H1 (cell line): Measurements from ENCODE around the gene CDH7. TPM values are rescaled to one million over a fixed set of nuclear protein-coding genes. Genes with fewer than 3 reads are reported as not detected.

Source experiments
- CTCF ChIA-PET: fragments of 300-600 bp; sonication (Branson Sonifier 250); formaldehyde crosslinking; loops from one replicate; lab custom pipeline; 2021; ENCODE audit not compliant: partially characterized antibody; lab: Charles Lee
- POLR2A ChIA-PET: fragments of 300-600 bp; sonication (Branson Sonifier 250); formaldehyde crosslinking; loops from one replicate; lab custom pipeline; 2021; ENCODE audit warnings: inconsistent platforms; ENCODE audit not compliant: partially characterized antibody; lab: Charles Lee
- DNase-seq, 2 experiments: peaks; one replicate each; pipeline versions ENCODE4 v3.0.0 to v3.0.0-alpha.2; 2010 to 2022; ENCODE audit warnings: low spot score in 2 of 2, low read depth in 1 of 2, mixed read lengths in 1 of 2
- FAIRE-seq: peaks from 2 replicates; lab custom pipeline; 2011; peaks lifted over from hg19 to GRCh38; lab: Jason Lieb, UNC
- H2AFZ ChIP-seq: 2 replicates; pipeline ENCODE4 v1.8.1; 2012; ENCODE audit warnings: low read length, inconsistent platforms
- H2AK5ac ChIP-seq: 2 replicates; pipeline ENCODE4 v1.6.1; 2013; ENCODE audit warnings: low read depth, low read length
- H2BK120ac ChIP-seq: replicated peaks from 2 replicates; pipeline ENCODE3; 2013; ENCODE audit warnings: low read depth, low read length, inconsistent platforms
- H2BK12ac ChIP-seq: 2 replicates; pipeline ENCODE4 v1.6.1; 2013; ENCODE audit warnings: low read depth, low read length
- H2BK15ac ChIP-seq: 2 replicates; pipeline ENCODE4 v1.6.1; 2013; ENCODE audit warnings: low read length
- H2BK20ac ChIP-seq: 2 replicates; pipeline ENCODE4 v1.6.1; 2013; ENCODE audit warnings: low read length
- H2BK5ac ChIP-seq: 2 replicates; pipeline ENCODE4 v1.6.1; 2013; ENCODE audit warnings: low read depth, low read length
- H3K14ac ChIP-seq: 2 replicates; pipeline ENCODE4 v1.6.1; 2013; ENCODE audit warnings: inconsistent platforms; ENCODE audit not compliant: insufficient read length
- H3K18ac ChIP-seq: 2 replicates; pipeline ENCODE4 v1.6.1; 2013; ENCODE audit warnings: low read length; ENCODE audit errors: extremely low read depth
- H3K23ac ChIP-seq: 2 replicates; pipeline ENCODE4 v1.6.1; 2013; ENCODE audit warnings: inconsistent platforms; ENCODE audit not compliant: insufficient read length
- H3K23me2 ChIP-seq: 2 replicates; pipeline ENCODE4 v1.6.1; 2013; ENCODE audit warnings: low read depth, low read length
- H3K27ac ChIP-seq: 2 replicates; pipeline ENCODE4 v1.6.1; 2011; ENCODE audit warnings: low read depth, low read length, inconsistent platforms
- H3K27me3 ChIP-seq, 4 experiments: replicated peaks in 1 of 4; 1 replicate in 1 of 4; 2 replicates in 3 of 4; pipeline versions ENCODE4 v1.6.1 to v1.8.1; 2011 to 2013; ENCODE audit warnings: low read length in 3 of 4, mild to moderate bottlenecking in 3 of 4, inconsistent platforms in 2 of 4, mixed read lengths in 2 of 4, moderate library complexity in 1 of 4; ENCODE audit not compliant: control insufficient read depth in 3 of 4, insufficient read depth in 3 of 4; ENCODE audit errors: extremely low read depth in 1 of 4
- H3K36me3 ChIP-seq, 4 experiments: 2 replicates each; pipeline versions ENCODE4 v1.6.1 to v1.8.1; 2011 to 2013; ENCODE audit warnings: mild to moderate bottlenecking in 4 of 4, low read length in 3 of 4, moderate library complexity in 2 of 4, control low read depth in 1 of 4, inconsistent platforms in 1 of 4; ENCODE audit not compliant: insufficient read depth in 4 of 4, control insufficient read depth in 2 of 4
- H3K4ac ChIP-seq: replicated peaks from 2 replicates; pipeline ENCODE3; 2013; ENCODE audit warnings: low read length, low read depth, mixed read lengths, inconsistent platforms; ENCODE audit not compliant: insufficient read length
- H3K4me1 ChIP-seq, 4 experiments: replicated peaks in 1 of 4; 1 replicate in 1 of 4; 2 replicates in 3 of 4; pipeline versions ENCODE4 v1.6.1 to v1.8.1; 2011 to 2013; ENCODE audit warnings: low read length in 3 of 4, inconsistent platforms in 2 of 4, mixed read lengths in 1 of 4; ENCODE audit not compliant: insufficient read depth in 4 of 4, control insufficient read depth in 3 of 4
- H3K4me2 ChIP-seq, 2 experiments: 2 replicates each; pipeline versions ENCODE4 v1.6.1 to v1.8.1; 2011 to 2013; ENCODE audit warnings: low read depth in 2 of 2, low read length in 2 of 2, control low read depth in 1 of 2, inconsistent platforms in 1 of 2, mild to moderate bottlenecking in 1 of 2; ENCODE audit not compliant: insufficient read depth in 1 of 2
- H3K4me3 ChIP-seq, 4 experiments: fragments of 200-600, 300-600 bp in 1 of 4; sonication (generic), shearing (Covaris generic), sonication (Bioruptor Twin) in 1 of 4; 2 replicates each; pipeline versions ENCODE4 v1.5.1 to v1.8.1; 2011 to 2016; ENCODE audit warnings: low read length in 4 of 4, low read depth in 3 of 4, control low read depth in 2 of 4, inconsistent platforms in 2 of 4, mild to moderate bottlenecking in 2 of 4, mixed read lengths in 1 of 4, moderate library complexity in 1 of 4; ENCODE audit not compliant: insufficient read depth in 2 of 4; ENCODE audit errors: extremely low read depth in 1 of 4
- H3K56ac ChIP-seq: replicated peaks from 2 replicates; pipeline ENCODE3; 2013; ENCODE audit warnings: low read depth, mild to moderate bottlenecking, mixed read lengths, low read length, inconsistent platforms; ENCODE audit not compliant: insufficient read length
- H3K79me1 ChIP-seq: 2 replicates; pipeline ENCODE4 v1.6.1; 2013; ENCODE audit warnings: low read depth, low read length, control low read depth
- H3K79me2 ChIP-seq, 2 experiments: 2 replicates each; pipeline versions ENCODE4 v1.6.1 to v1.8.1; 2012 to 2013; ENCODE audit warnings: low read length in 2 of 2, mild to moderate bottlenecking in 2 of 2, inconsistent platforms in 1 of 2; ENCODE audit not compliant: insufficient read depth in 2 of 2, control insufficient read depth in 1 of 2
- H3K9ac ChIP-seq, 4 experiments: replicated peaks in 1 of 4; 1 replicate in 1 of 4; 2 replicates in 3 of 4; pipeline versions ENCODE4 v1.6.1 to v1.8.1; 2011 to 2013; ENCODE audit warnings: low read depth in 3 of 4, low read length in 3 of 4, control low read depth in 2 of 4, mild to moderate bottlenecking in 2 of 4, moderate library complexity in 2 of 4, inconsistent platforms in 1 of 4; ENCODE audit errors: extremely low read depth in 1 of 4
- H3K9me3 ChIP-seq, 2 experiments: 2 replicates each; pipeline versions ENCODE4 v1.6.1 to v1.8.1; 2012 to 2013; ENCODE audit warnings: mild to moderate bottlenecking in 2 of 2, moderate library complexity in 2 of 2, control low read depth in 1 of 2, inconsistent platforms in 1 of 2, low read depth in 1 of 2, low read length in 1 of 2, mixed read lengths in 1 of 2; ENCODE audit not compliant: insufficient read depth in 2 of 2
- H4K20me1 ChIP-seq, 2 experiments: replicated peaks in 1 of 2; 2 replicates each; pipeline versions ENCODE3 to v1.8.1; 2011 to 2013; ENCODE audit warnings: inconsistent platforms in 2 of 2, low read length in 2 of 2, mild to moderate bottlenecking in 1 of 2; ENCODE audit not compliant: insufficient read depth in 2 of 2, control insufficient read depth in 1 of 2
- H4K5ac ChIP-seq: 2 replicates; pipeline ENCODE4 v1.6.1; 2013; ENCODE audit warnings: low read length, low read depth, mixed read lengths, inconsistent platforms; ENCODE audit not compliant: insufficient read length
- H4K8ac ChIP-seq: 2 replicates; pipeline ENCODE4 v1.8.0; 2013; ENCODE audit warnings: mild to moderate bottlenecking, moderate library complexity, low read length, inconsistent platforms; ENCODE audit not compliant: insufficient read depth; ENCODE audit errors: extremely low read depth
- H4K91ac ChIP-seq: replicated peaks from 2 replicates; pipeline ENCODE3; 2013; ENCODE audit warnings: low read length, mixed read lengths, inconsistent platforms; ENCODE audit not compliant: insufficient read length
- ASH2L ChIP-seq: fragments of 200-600, 300-600 bp; sonication (generic); IDR thresholded peaks from one replicate; pipeline ENCODE4 v1.7.1; 2017; ENCODE audit warnings: low read length
- ATF3 ChIP-seq: IDR thresholded peaks from 2 replicates; pipeline ENCODE4 v1.6.1; 2011; ENCODE audit warnings: low read depth, mild to moderate bottlenecking, low read length; ENCODE audit not compliant: insufficient read depth
- CREB1 ChIP-seq: IDR thresholded peaks from 2 replicates; pipeline ENCODE4 v1.6.1; 2012; ENCODE audit warnings: inconsistent platforms
- CTBP2 ChIP-seq: IDR thresholded peaks from 2 replicates; pipeline ENCODE4 v1.7.0; 2011; ENCODE audit warnings: borderline replicate concordance, mild to moderate bottlenecking, moderate library complexity, mixed read lengths, low read length; ENCODE audit not compliant: insufficient read depth, insufficient read length
- CTCF ChIP-seq, 3 experiments: IDR thresholded peaks; 1 replicate in 2 of 3; 2 replicates in 1 of 3; pipeline versions ENCODE4 v1.5.1 to v1.6.1; 2011; ENCODE audit warnings: low read length in 3 of 3, mild to moderate bottlenecking in 3 of 3, inconsistent platforms in 2 of 3, low read depth in 1 of 3, moderate library complexity in 1 of 3; ENCODE audit not compliant: insufficient read depth in 1 of 3; ENCODE audit errors: control extremely low read depth in 1 of 3
- EZH2 ChIP-seq: fragments of 200-600 bp; sonication (generic); IDR thresholded peaks from 2 replicates; pipeline ENCODE4 v1.7.1; 2012; ENCODE audit warnings: low read depth, mild to moderate bottlenecking, moderate library complexity, low read length, inconsistent platforms; ENCODE audit not compliant: severe bottlenecking
- GABPA ChIP-seq: IDR thresholded peaks from 2 replicates; pipeline ENCODE4 v1.6.1; 2011; ENCODE audit warnings: mild to moderate bottlenecking, low read length, moderate library complexity, borderline replicate concordance; ENCODE audit not compliant: insufficient read depth
- RAD21 ChIP-seq, 2 experiments: IDR thresholded peaks in 1 of 2; conservative IDR thresholded peaks in 1 of 2; 2 replicates each; pipeline ENCODE4 v1.6.1; 2011; ENCODE audit warnings: low read depth in 2 of 2, low read length in 2 of 2, improper control_type of control experiment in 1 of 2, inconsistent platforms in 1 of 2, mild to moderate bottlenecking in 1 of 2, moderate library complexity in 1 of 2
- SAP30 ChIP-seq: fragments of 300-600 bp; sonication (generic); IDR thresholded peaks from 2 replicates; pipeline ENCODE4 v1.7.1; 2012; ENCODE audit warnings: low read length, moderate library complexity, mild to moderate bottlenecking, inconsistent platforms; ENCODE audit not compliant: insufficient read depth, insufficient replicate concordance
- WGBS, 2 experiments: shearing (Covaris generic) in 1 of 2; methylation state at CpG; one replicate each; pipeline versions ENCODE4 v1.1.6 to v1.1.7; 2013 to 2015; ENCODE audit warnings: low lambda C conversion rate in 2 of 2, mixed read lengths in 2 of 2, inconsistent platforms in 1 of 2, low coverage in 1 of 2, missing lambda C conversion rate in 1 of 2; ENCODE audit not compliant: insufficient replicate concordance in 2 of 2, insufficient coverage in 1 of 2, insufficient read length in 1 of 2; ENCODE audit errors: extremely low coverage in 1 of 2, missing lambda C conversion rate in 1 of 2; 5-methylcytosine and 5-hydroxymethylcytosine counted together
- polyA plus RNA-seq, 7 experiments: library from polyadenylated mRNA; depleted of rRNA in 3 of 7; stranded (reverse) in 5 of 7; unstranded in 2 of 7; fragments of >200 nt in 5 of 7; fragments of 200-250 nt in 2 of 7; gene quantifications; 1 replicate in 5 of 7; 2 replicates in 1 of 7; 4 replicates in 1 of 7; pipeline versions ENCODE4 v1.2.1 to v1.2.3, GENCODE V29; 2011 to 2013; ENCODE audit warnings: missing spikeins in 2 of 7, mixed read lengths in 2 of 7
- total RNA-seq: library from RNA; stranded (reverse); fragmentation: NEBNext Ultra II Directional; extraction: Animal tissue kit (Norgen Biotek cat#: 25700); gene quantifications from 2 replicates; pipeline ENCODE4 v1.2.1, GENCODE V29; 2021

CDH7 gene
- total and polyA plus RNA-seq, 2 of the 8 experiments (the other 6 are each of a cell fraction or from before 2014, with no cell fraction given) = 1.00 to 1.5 TPM

GRCh38 chr18:65753520-65753919, 2.7 kb downstream of the CDH7 start:
- ChIA-PET POLR2A (no interaction called here), CTCF (interaction anchor here (0.6 to 2.7 kb wide), 23 partner anchors 9 to 673 kb away, joined by 3 to 19 read pairs (median 4); no protein-coding TSS in a partner anchor)
- FAIRE-seq (peak; percentile 95), DNase-seq (no peak)
- no peak overlapping the region for H2BK12ac ChIP-seq
- no peak overlapping the region for H3K23ac ChIP-seq
- no peak overlapping the region for H2BK5ac ChIP-seq
- no peak overlapping the region for H2BK120ac ChIP-seq
- no peaks in the 10 kb centered on the region for H3K36me3 ChIP-seq
- H3K79me1 ChIP-seq = no peaks in the 10 kb centered on the region
- no peak overlapping the region for H3K18ac ChIP-seq
- H3K4ac ChIP-seq = no peak overlapping the region
- no peak overlapping the region for H4K91ac ChIP-seq
- no peak overlapping the region for H3K4me3 ChIP-seq
- no peak overlapping the region for H3K4me2 ChIP-seq
- no peak overlapping the region for H2BK15ac ChIP-seq
- H3K23me2 ChIP-seq = peaks cover 11% of the 10 kb centered on the region; the same call in 1 of the 2 replicates
- TF ChIP-seq CTBP2 (no peak), GABPA (no peak), ATF3 (no peak), RAD21 (IDR thresholded peaks at IDR 0.05 in 1 of 2, conservative IDR thresholded peaks at IDR 0.05 in 1 of 2; ENCODE audit: low read depth in 2 of 2, low read length in 2 of 2) (peak; percentile 91), ASH2L (no peak), EZH2 (no peak), CTCF (IDR thresholded peaks at IDR 0.05; ENCODE audit: control extremely low read depth in 1 of 3, insufficient read depth in 1 of 3, low read depth in 1 of 3, low read length in 3 of 3) (peak; percentile 57 to 91 (median 78)), CREB1 (no peak), SAP30 (no peak)
- H3K56ac ChIP-seq = no peak overlapping the region
- H4K5ac ChIP-seq = no peak overlapping the region
- no peak overlapping the region for H3K27ac ChIP-seq
- no peak overlapping the region for H2AK5ac ChIP-seq
- H3K27me3 ChIP-seq = peaks cover 9 to 28% (median 14%) of the 10 kb centered on the region in 4 experiments
- no peak overlapping the region for H2BK20ac ChIP-seq
- H3K79me2 ChIP-seq = no peaks in the 10 kb centered on the region
- H3K4me1 ChIP-seq = peaks cover 0 to 9% (median 3%) of the 10 kb centered on the region in 4 experiments; a peak in 4 of 7 replicates
- H2AFZ ChIP-seq = no peak overlapping the region
- H3K9ac ChIP-seq = no peak overlapping the region
- no peak overlapping the region for H3K14ac ChIP-seq
- no peaks in the 10 kb centered on the region for H4K20me1 ChIP-seq
- no peaks in the 10 kb centered on the region for H3K9me3 ChIP-seq
- no peak overlapping the region for H4K8ac ChIP-seq
- 4% methylated on average over 2 of the region's 2 CpGs; no CpG with 5 or more reads in 1 of the 2 experiments for WGBS, 2 experiments
